GM21717 (cell line): ENCODE results near the gene RALGAPB.
"Not testable (repeated sequence)": the region's sequence is repeated elsewhere in the genome, so short reads cannot be mapped to it uniquely, and the experiment has no call there.

ENCODE experiments used
- ATAC-seq: cut with Tn5 transposase; IDR thresholded peaks from one replicate; pipeline ENCODE4 v1.9.1; 2021; ENCODE audit warnings: mild to moderate bottlenecking, moderate library complexity; ENCODE audit not compliant: unreplicated experiment

Gene RALGAPB

GRCh38 chr20:38446441-38447209 lies 26.0 kb upstream of the RALGAPB start:
- peak; percentile 57 for ATAC-seq

- no peak for ATAC-seq
These were observed 25.4 kb upstream of the RALGAPB start for GRCh38 chr20:38447251-38447661.

GRCh38 chr20:38447931-38448675 lies 24.5 kb upstream of the RALGAPB start:
- no peak for ATAC-seq

GRCh38 chr20:38449046-38449445 lies 23.6 kb upstream of the RALGAPB start:
- ATAC-seq, result no peak

GRCh38 chr20:38450412-38450975 lies 22.1 kb upstream of the RALGAPB start:
- no peak for ATAC-seq

GRCh38 chr20:38452880-38453624 lies 19.6 kb upstream of the RALGAPB start:
- no peak for ATAC-seq

GRCh38 chr20:38453941-38454340 lies 18.7 kb upstream of the RALGAPB start:
- ATAC-seq, result peak; percentile 67

GRCh38 chr20:38454556-38455473 lies 17.8 kb upstream of the RALGAPB start:
- no peak for ATAC-seq

- ATAC-seq, result no peak
These were observed 14.3 kb upstream of the RALGAPB start for GRCh38 chr20:38458314-38458713.

- no peak for ATAC-seq
These were observed 12.5 kb upstream of the RALGAPB start for GRCh38 chr20:38460040-38460623.

GRCh38 chr20:38460631-38461030 lies 12.0 kb upstream of the RALGAPB start:
- not testable (repeated sequence) for ATAC-seq

- ATAC-seq, result not testable (repeated sequence)
These were observed 11.5 kb upstream of the RALGAPB start for GRCh38 chr20:38461167-38461566.

GRCh38 chr20:38461569-38461968 lies 11.1 kb upstream of the RALGAPB start:
- not testable (repeated sequence) for ATAC-seq

- no peak for ATAC-seq
These were observed 6.5 kb upstream of the RALGAPB start for GRCh38 chr20:38466171-38466570.

- no peak for ATAC-seq
These were observed 5.7 kb upstream of the RALGAPB start for GRCh38 chr20:38466983-38467382.

- no peak for ATAC-seq
These were observed 1.4 kb upstream of the RALGAPB start for GRCh38 chr20:38471245-38471644.

GRCh38 chr20:38471987-38472512 lies 593 bp upstream of the RALGAPB start:
- no peak for ATAC-seq

GRCh38 chr20:38473367-38473795 lies 738 bp downstream of the RALGAPB start:
- ATAC-seq, result no peak

GRCh38 chr20:38477747-38478146 lies 5.1 kb downstream of the RALGAPB start:
- ATAC-seq, result no peak
